Muscle layer of duodenum (tissue), 2 donors: ENCODE results near the gene CHL1.

Experiments used
- H3K27ac ChIP-seq: one replicate; pipeline ENCODE4 v1.7.0; 2013; ENCODE audit warnings: mild to moderate bottlenecking, low read length
- H3K27me3 ChIP-seq: one replicate; pipeline ENCODE4 v1.7.0; 2013; ENCODE audit warnings: low read depth, mild to moderate bottlenecking, control low read depth, low read length
- H3K36me3 ChIP-seq, 2 donors: one replicate each; pipeline ENCODE4 v1.7.0; 2013; ENCODE audit warnings: low read length in 2 of 2, control low read depth in 1 of 2, mild to moderate bottlenecking in 1 of 2; ENCODE audit not compliant: insufficient read depth in 2 of 2, control insufficient read depth in 1 of 2
- H3K4me1 ChIP-seq, 2 donors: one replicate each; pipeline ENCODE4 v1.7.0; 2013; ENCODE audit warnings: low read length in 2 of 2, mild to moderate bottlenecking in 2 of 2, control low read depth in 1 of 2, moderate library complexity in 1 of 2; ENCODE audit not compliant: insufficient read depth in 2 of 2, control insufficient read depth in 1 of 2
- H3K4me3 ChIP-seq, 2 donors: one replicate each; pipeline ENCODE4 v1.7.0; 2013; ENCODE audit warnings: low read length in 2 of 2, low read depth in 1 of 2, mild to moderate bottlenecking in 1 of 2
- H3K9me3 ChIP-seq, 2 donors: one replicate each; pipeline ENCODE4 v1.7.0; 2013; ENCODE audit warnings: low read length in 2 of 2, control low read depth in 1 of 2, mild to moderate bottlenecking in 1 of 2; ENCODE audit not compliant: control insufficient read depth in 1 of 2
- donor health status: healthy.

The CHL1 gene

GRCh38 chr3:228442-229182 lies 32.0 kb downstream of the CHL1 start:
- no peaks in the 10 kb centered on the region for H3K27me3 ChIP-seq
- no peak overlapping the region for H3K27ac ChIP-seq

GRCh38 chr3:229183-229661 lies 32.7 kb downstream of the CHL1 start:
- Histone ChIP-seq H3K4me1 (no peaks in the 10 kb centered on the region), H3K27me3 (no peaks in the 10 kb centered on the region), H3K9me3 (no peaks in the 10 kb centered on the region), H3K27ac (no peak overlapping the region), H3K36me3 (no peaks in the 10 kb centered on the region), H3K4me3 (no peak overlapping the region)

More at GRCh38 chr3:228442-229182, 32.0 kb downstream of the CHL1 start:
- H3K36me3 ChIP-seq: no peaks in the 10 kb centered on the region
- no peaks in the 10 kb centered on the region for H3K4me1 ChIP-seq
- no peak overlapping the region for H3K4me3 ChIP-seq
- H3K9me3 ChIP-seq: peaks cover 0 to 3% of the 10 kb centered on the region in 2 donors

GRCh38 chr3:236881-237280 lies 40.3 kb downstream of the CHL1 start:
- no peak overlapping the region for H3K27ac ChIP-seq
- H3K36me3 ChIP-seq: no peaks in the 10 kb centered on the region
- H3K9me3 ChIP-seq: no peaks in the 10 kb centered on the region
- H3K4me3 ChIP-seq: no peak overlapping the region
- no peaks in the 10 kb centered on the region for H3K4me1 ChIP-seq
- H3K27me3 ChIP-seq: no peaks in the 10 kb centered on the region

- no peaks in the 10 kb centered on the region for H3K9me3 ChIP-seq
- no peaks in the 10 kb centered on the region for H3K4me1 ChIP-seq
- no peaks in the 10 kb centered on the region for H3K36me3 ChIP-seq
- H3K4me3 ChIP-seq: no peak overlapping the region
- H3K27ac ChIP-seq: no peak overlapping the region
- no peaks in the 10 kb centered on the region for H3K27me3 ChIP-seq
Observed at GRCh38 chr3:242602-243355, 46.2 kb downstream of the CHL1 start.

GRCh38 chr3:243356-243725 lies 46.8 kb downstream of the CHL1 start:
- H3K9me3 ChIP-seq: no peaks in the 10 kb centered on the region
- no peaks in the 10 kb centered on the region for H3K36me3 ChIP-seq
- no peaks in the 10 kb centered on the region for H3K4me1 ChIP-seq
- no peak overlapping the region for H3K27ac ChIP-seq
- H3K4me3 ChIP-seq: no peak overlapping the region
- no peaks in the 10 kb centered on the region for H3K27me3 ChIP-seq

GRCh38 chr3:244041-244440 lies 47.5 kb downstream of the CHL1 start:
- Histone ChIP-seq H3K27me3 (no peaks in the 10 kb centered on the region), H3K4me3 (no peak overlapping the region), H3K27ac (no peak overlapping the region), H3K9me3 (no peaks in the 10 kb centered on the region), H3K36me3 (no peaks in the 10 kb centered on the region), H3K4me1 (no peaks in the 10 kb centered on the region)

GRCh38 chr3:247916-248315 lies 51.4 kb downstream of the CHL1 start:
- H3K4me1 ChIP-seq: no peaks in the 10 kb centered on the region
- no peak overlapping the region for H3K27ac ChIP-seq
- no peaks in the 10 kb centered on the region for H3K9me3 ChIP-seq
- H3K36me3 ChIP-seq: no peaks in the 10 kb centered on the region
- no peaks in the 10 kb centered on the region for H3K27me3 ChIP-seq
- H3K4me3 ChIP-seq: no peak overlapping the region

GRCh38 chr3:248864-249520 lies 52.4 kb downstream of the CHL1 start:
- Histone ChIP-seq H3K36me3 (no peaks in the 10 kb centered on the region), H3K27ac (no peak overlapping the region), H3K4me1 (no peaks in the 10 kb centered on the region), H3K27me3 (no peaks in the 10 kb centered on the region), H3K4me3 (no peak overlapping the region), H3K9me3 (no peaks in the 10 kb centered on the region)

GRCh38 chr3:249587-250262 lies 53.2 kb downstream of the CHL1 start:
- Histone ChIP-seq H3K4me1 (no peaks in the 10 kb centered on the region), H3K36me3 (no peaks in the 10 kb centered on the region), H3K27me3 (no peaks in the 10 kb centered on the region), H3K27ac (no peak overlapping the region), H3K4me3 (no peak overlapping the region), H3K9me3 (no peaks in the 10 kb centered on the region)

GRCh38 chr3:256501-256900 lies 59.9 kb downstream of the CHL1 start:
- H3K4me1 ChIP-seq: no peaks in the 10 kb centered on the region
- no peaks in the 10 kb centered on the region for H3K27me3 ChIP-seq
- no peaks in the 10 kb centered on the region for H3K36me3 ChIP-seq
- no peaks in the 10 kb centered on the region for H3K9me3 ChIP-seq
- no peak overlapping the region for H3K4me3 ChIP-seq
- no peak overlapping the region for H3K27ac ChIP-seq

- Histone ChIP-seq H3K4me1 (no peaks in the 10 kb centered on the region), H3K27me3 (no peaks in the 10 kb centered on the region), H3K4me3 (no peak overlapping the region), H3K9me3 (no peaks in the 10 kb centered on the region), H3K36me3 (no peaks in the 10 kb centered on the region), H3K27ac (no peak overlapping the region)
Observed at GRCh38 chr3:257826-258225, 61.3 kb downstream of the CHL1 start.
